DMS153 treated with DMSO at 0.1 percent for 48 hours (cell line): ENCODE data around the gene STK38.

Experiments used
- DNase-seq: peaks from one replicate; lab custom pipeline; 2025; ENCODE audit not compliant: unreplicated experiment; lab: John Stamatoyannopoulos, UW

The STK38 gene

GRCh38 chr6:36566418-36566905 is 19.2 kb upstream of the STK38 start:
- no peak for DNase-seq

GRCh38 chr6:36563928-36564284 is 16.6 kb upstream of the STK38 start:
- DNase-seq = no peak

- no peak for DNase-seq
Observed at GRCh38 chr6:36563237-36563927, 16.1 kb upstream of the STK38 start.

GRCh38 chr6:36560822-36561221 is 13.5 kb upstream of the STK38 start:
- no peak for DNase-seq

GRCh38 chr6:36559011-36559793 is 11.9 kb upstream of the STK38 start:
- no peak for DNase-seq

- no peak for DNase-seq
Observed at GRCh38 chr6:36556281-36556680, 9.0 kb upstream of the STK38 start.

GRCh38 chr6:36555750-36556252 is 8.5 kb upstream of the STK38 start:
- DNase-seq = no peak

GRCh38 chr6:36550473-36551000 is 3.3 kb upstream of the STK38 start:
- no peak for DNase-seq

GRCh38 chr6:36548401-36548743 is 1.1 kb upstream of the STK38 start:
- no peak for DNase-seq

GRCh38 chr6:36547646-36548400 is 544 bp upstream of the STK38 start:
- no peak for DNase-seq

GRCh38 chr6:36546308-36546919 is 865 bp downstream of the STK38 start:
- no peak for DNase-seq

GRCh38 chr6:36545767-36546307 is 1.4 kb downstream of the STK38 start:
- DNase-seq = no peak

GRCh38 chr6:36544228-36544627 is 3.1 kb downstream of the STK38 start:
- DNase-seq = no peak

- no peak for DNase-seq
Observed at GRCh38 chr6:36542041-36542440, 5.2 kb downstream of the STK38 start.

GRCh38 chr6:36539814-36540568 is 7.3 kb downstream of the STK38 start:
- no peak for DNase-seq

- no peak for DNase-seq
Observed at GRCh38 chr6:36536873-36537547, 10.3 kb downstream of the STK38 start.

GRCh38 chr6:36533321-36533720 is 14.0 kb downstream of the STK38 start:
- DNase-seq = no peak

GRCh38 chr6:36526066-36526465 is 21.2 kb downstream of the STK38 start:
- DNase-seq = no peak

- DNase-seq = no peak
Observed at GRCh38 chr6:36525346-36525745, 21.9 kb downstream of the STK38 start.
